Right cardiac atrium (tissue), 5 donors: Measurements from ENCODE around the gene PLEKHA4. TPM values are rescaled to one million over a fixed set of nuclear protein-coding genes. Genes with fewer than 3 reads are reported as not detected.

ENCODE experiments used
- ATAC-seq, 2 donors: fragments of 200-7000 bp; cut with Tn5 transposase; one replicate each; pipeline versions ENCODE4 v1.8.0 to v1.9.1; 2020; ENCODE audit warnings: moderate library complexity in 2 of 2, mild to moderate bottlenecking in 1 of 2
- DNase-seq, 3 donors: peaks; one replicate each; pipeline ENCODE4 v3.0.0-alpha.2; 2020
- H3K27ac ChIP-seq: one replicate; pipeline ENCODE4 v1.5.1; 2013; ENCODE audit warnings: mild to moderate bottlenecking, low read length, control low read depth, moderate library complexity
- H3K27me3 ChIP-seq: one replicate; pipeline ENCODE4 v1.6.1; 2013; ENCODE audit not compliant: control insufficient read depth, insufficient read depth
- H3K4me1 ChIP-seq: one replicate; pipeline ENCODE4 v1.6.1; 2013; ENCODE audit warnings: low read length; ENCODE audit not compliant: control insufficient read depth, insufficient read depth
- H3K4me3 ChIP-seq: one replicate; pipeline ENCODE4 v1.5.1; 2013; ENCODE audit warnings: low read length, control low read depth
- H3K9me3 ChIP-seq: one replicate; pipeline ENCODE4 v1.6.1; 2013; ENCODE audit warnings: low read length; ENCODE audit not compliant: control insufficient read depth
- WGBS: extraction: QIAGEN DNeasy Blood & Tissue Kit; methylation state at CpG from one replicate; pipeline ENCODE4 v1.1.7; 2013; 5-methylcytosine and 5-hydroxymethylcytosine counted together
- intact Hi-C, 4 donors: fragments of 100-400 bp; cut with DNase I; formaldehyde crosslinking; loops; one replicate each; pipeline versions ENCODE4 v1.11.0 to v1.14.0; 2022 to 2023
- polyA plus RNA-seq: library from polyadenylated mRNA; stranded (reverse); fragments of 200-250 nt; gene quantifications from one replicate; pipeline ENCODE4 v1.2.3, GENCODE V29; 2013
- total RNA-seq, 4 donors: library from RNA; stranded (reverse); fragmentation: NEBNext Ultra II Directional; extraction: Animal tissue kit (Norgen Biotek cat#: 25700); gene quantifications; one replicate each; pipeline ENCODE4 v1.2.1, GENCODE V29; 2021
- donor health status: healthy with polysubstance abuse.
- donor health status: DM: no; HTN: yes; CAD: no.
- donor health status: DM: no; HTN: no; CAD: no.
- donor health status: DM: no; HTN: yes; CAD: no; lungs with severe emphysema.
- donor health status: DM: yes; HTN: yes; CAD: no.

The PLEKHA4 gene
- total and polyA plus RNA-seq, 5 donors = 32.0 to 50.2 (median 38.2) TPM

DNA sequence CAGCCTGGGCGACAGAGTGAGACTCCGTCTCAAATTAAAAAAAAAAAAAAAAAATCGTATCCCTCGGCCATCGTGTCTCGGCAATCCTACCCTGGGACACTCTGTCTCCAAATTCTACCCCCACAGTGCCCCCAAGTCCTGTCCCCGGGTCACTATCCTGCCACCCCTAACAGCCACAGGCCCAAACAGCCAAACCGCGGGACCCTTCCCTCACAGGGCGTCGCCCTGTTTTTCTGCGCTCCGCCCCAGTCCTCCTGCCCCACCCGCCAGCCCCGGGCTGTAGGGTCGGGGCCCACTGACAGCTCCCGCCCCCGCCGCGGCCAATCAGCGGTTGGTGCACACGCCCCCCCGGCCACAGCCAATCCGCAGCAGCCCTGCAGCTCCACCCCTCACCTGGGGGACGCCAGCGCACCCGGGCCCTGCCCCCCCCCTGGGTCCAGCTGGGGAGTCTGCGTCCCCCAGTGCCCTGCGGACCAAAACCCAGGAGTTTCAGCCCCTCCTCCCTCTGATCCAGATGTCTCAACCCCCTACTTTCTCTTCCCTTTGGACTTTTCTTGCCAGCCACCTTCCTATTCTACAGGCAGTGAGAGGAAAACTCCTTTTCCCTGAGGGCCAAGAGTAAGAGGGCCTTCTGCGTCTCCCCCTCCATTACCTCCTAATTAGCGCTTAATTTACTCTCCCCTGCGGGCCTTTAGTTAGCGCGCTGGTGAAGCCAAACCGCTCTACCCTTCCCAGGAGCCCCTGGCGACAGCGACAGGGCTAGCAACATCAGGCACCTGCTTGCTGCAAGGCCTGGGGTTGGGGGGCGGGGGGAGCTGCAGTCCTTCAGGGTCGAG is 56.1 kb downstream of the PLEKHA4 start:
- Histone ChIP-seq H3K27me3 (no peaks in the 10 kb centered on the region), H3K4me3 (peak overlapping the region; percentile 38), H3K9me3 (no peaks in the 10 kb centered on the region), H3K27ac (peak overlapping the region; percentile 94), H3K4me1 (no peaks in the 10 kb centered on the region)
- intact Hi-C loops = no loop called here
- 10% methylated on average over 39 of the region's 39 CpGs for WGBS
- DNase-seq = peak; percentile 90 to 98 (median 97)
- ATAC-seq = peak; percentile 91 to 94

DNA sequence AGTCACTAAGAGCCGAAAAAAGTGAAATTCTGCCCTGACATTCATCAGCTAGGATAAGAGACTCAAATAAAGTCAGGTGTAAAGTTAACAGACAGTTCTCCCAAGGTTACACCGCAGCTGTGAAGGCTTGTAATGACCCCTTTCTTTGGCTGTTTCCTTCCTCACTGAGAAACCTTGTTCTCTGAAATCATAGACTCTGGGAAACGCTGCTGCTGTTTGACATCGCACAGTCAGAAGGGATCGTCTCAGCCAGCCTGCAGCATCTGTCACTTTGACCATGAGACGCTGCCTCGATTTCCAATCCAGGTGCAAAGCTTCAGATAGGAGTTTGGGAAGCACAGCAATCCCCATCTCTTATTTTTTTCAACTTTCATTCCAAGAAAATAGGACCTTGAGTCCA is 58.3 kb downstream of the PLEKHA4 start:
- 16% methylated on average over 7 of the region's 7 CpGs for WGBS
- Histone ChIP-seq H3K27me3 (no peaks in the 10 kb centered on the region), H3K9me3 (no peaks in the 10 kb centered on the region), H3K4me3 (peak overlapping the region; percentile 59), H3K4me1 (no peaks in the 10 kb centered on the region), H3K27ac (peak overlapping the region; percentile 25)
- intact Hi-C loops = no loop called here
- DNase-seq = no peak
- no peak for ATAC-seq

DNA sequence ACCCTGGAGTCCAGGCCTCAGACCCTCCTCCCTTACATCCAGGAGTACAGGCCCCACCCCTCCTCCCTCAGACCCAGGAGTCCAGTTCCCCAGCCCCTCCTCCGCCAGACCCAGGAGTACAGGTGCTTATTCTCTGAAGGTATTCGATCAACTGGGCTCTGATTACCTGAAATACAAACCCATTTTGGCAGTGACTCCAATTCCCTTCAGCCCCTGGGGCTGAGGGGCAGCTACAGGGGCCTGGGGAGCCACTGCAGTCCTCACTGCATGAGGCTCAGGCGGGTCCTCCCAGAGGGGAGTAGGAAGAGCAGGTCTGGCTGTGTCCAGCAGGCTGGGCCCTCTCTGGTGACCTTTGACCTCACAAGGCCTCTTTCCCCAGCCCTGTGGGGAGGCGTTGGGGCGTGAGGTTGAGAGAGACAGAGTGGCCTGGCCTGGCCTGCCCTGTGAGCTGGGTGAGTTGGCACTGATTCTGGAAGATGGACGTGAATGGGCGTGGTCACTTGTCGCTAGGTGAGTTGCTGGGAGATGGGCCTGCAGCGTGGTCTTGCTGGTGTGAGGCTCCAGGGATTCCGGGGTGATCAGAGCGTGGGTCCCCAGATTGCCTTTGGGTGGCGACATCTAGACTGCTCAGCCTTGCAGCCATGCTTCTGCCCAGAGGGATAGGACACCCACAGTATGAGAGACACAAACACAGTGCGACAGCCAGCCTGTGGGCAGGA is 60.7 kb downstream of the PLEKHA4 start:
- ATAC-seq = no peak
- 86% methylated on average over 13 of the region's 13 CpGs for WGBS
- no peak overlapping the region for H3K27ac ChIP-seq
- H3K4me3 ChIP-seq = no peak overlapping the region
- intact Hi-C loops = no loop called here
- H3K27me3 ChIP-seq = no peaks in the 10 kb centered on the region
- no peaks in the 10 kb centered on the region for H3K9me3 ChIP-seq
- no peak for DNase-seq
- H3K4me1 ChIP-seq = no peaks in the 10 kb centered on the region

DNA sequence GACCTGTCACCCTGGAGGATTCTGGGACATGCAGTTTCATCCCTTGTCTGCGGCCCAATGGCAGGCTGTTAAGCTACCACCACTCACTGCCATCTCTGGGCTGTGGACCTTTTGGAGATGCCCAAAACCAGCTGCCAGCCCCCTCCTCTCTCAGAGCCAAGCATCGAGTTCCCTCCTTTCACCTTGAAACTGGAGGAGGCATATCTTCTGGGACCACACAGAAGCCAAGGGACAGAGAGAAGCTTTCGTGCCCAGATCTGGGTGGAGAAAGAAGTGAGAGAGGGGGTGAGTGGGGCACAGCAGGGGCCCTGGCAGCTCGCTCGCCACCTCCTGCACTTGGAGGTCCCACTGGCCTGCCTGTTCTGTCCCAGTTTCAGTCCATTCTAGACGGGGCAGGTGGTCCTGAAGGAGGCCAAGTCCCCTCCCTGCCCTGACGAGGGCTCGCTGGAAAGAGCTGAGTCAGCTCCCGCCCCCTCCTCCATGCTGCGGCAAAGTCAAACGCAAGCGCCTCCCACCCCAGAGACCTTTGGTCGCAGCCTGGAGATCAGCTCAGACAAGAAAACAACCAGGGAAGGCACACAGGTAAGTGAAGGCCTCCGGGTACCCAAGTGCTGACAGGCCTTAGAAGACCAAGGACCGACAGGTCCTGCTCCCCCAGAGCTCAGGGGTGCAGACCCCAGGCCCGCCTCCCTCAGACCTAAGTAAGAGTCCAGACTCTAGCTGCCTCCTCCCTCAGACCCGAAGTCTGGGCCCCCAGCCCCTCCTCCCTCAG is 61.4 kb downstream of the PLEKHA4 start:
- H3K9me3 ChIP-seq = no peaks in the 10 kb centered on the region
- H3K27me3 ChIP-seq = no peaks in the 10 kb centered on the region
- 74% methylated on average over 17 of the region's 17 CpGs for WGBS
- H3K27ac ChIP-seq = no peak overlapping the region
- ATAC-seq = peak in 1 of 2 donors; percentile 23
- no peaks in the 10 kb centered on the region for H3K4me1 ChIP-seq
- intact Hi-C loops = no loop called here
- H3K4me3 ChIP-seq = no peak overlapping the region
- DNase-seq = no peak

DNA sequence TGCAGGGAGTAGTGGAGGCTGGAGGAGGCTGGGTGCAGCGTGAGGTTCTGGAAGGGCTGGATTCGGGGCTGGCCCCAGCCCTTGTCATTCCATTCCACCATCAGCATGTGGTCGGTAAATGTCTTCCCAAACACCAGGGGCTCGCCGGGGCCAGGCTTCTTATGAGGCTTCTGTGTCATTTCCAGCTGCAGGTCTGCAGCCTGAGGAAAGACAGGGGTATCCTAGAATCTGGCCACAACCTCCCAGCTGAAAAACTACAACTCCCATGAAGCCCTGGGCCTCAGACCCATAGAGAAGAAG is 61.9 kb downstream of the PLEKHA4 start:
- DNase-seq = no peak
- Histone ChIP-seq H3K27me3 (no peaks in the 10 kb centered on the region), H3K9me3 (no peaks in the 10 kb centered on the region), H3K27ac (no peak overlapping the region), H3K4me1 (no peaks in the 10 kb centered on the region), H3K4me3 (no peak overlapping the region)
- intact Hi-C loops = no loop called here
- WGBS = 78% methylated on average over 5 of the region's 5 CpGs
- peak in 1 of 2 donors; percentile 30 for ATAC-seq

DNA sequence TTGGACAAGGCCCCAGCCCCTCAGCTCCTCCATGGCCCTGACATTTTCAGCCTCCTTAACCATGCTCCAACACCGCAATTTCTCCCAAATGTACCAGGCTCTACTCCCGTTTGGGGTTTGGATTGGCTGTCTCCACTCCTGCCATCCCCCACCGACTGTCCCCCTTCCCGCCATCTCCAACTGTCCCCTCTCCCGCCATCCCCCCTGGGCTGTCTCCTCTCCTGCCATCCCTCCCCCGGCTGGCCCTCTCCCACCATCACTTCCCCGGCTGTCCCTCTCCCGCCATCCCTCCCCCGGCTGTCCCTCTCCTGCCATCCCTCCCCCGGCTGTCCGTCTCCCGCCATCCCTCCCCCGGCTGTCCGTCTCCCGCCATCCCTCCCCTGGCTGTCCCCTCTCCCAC is 63.0 kb downstream of the PLEKHA4 start:
- H3K27ac ChIP-seq = no peak overlapping the region
- H3K4me1 ChIP-seq = no peaks in the 10 kb centered on the region
- 87% methylated on average over 15 of the region's 15 CpGs for WGBS
- intact Hi-C loops = no loop called here
- H3K4me3 ChIP-seq = no peak overlapping the region
- ATAC-seq (no peak), DNase-seq (no peak)
- no peaks in the 10 kb centered on the region for H3K9me3 ChIP-seq
- H3K27me3 ChIP-seq = no peaks in the 10 kb centered on the region

DNA sequence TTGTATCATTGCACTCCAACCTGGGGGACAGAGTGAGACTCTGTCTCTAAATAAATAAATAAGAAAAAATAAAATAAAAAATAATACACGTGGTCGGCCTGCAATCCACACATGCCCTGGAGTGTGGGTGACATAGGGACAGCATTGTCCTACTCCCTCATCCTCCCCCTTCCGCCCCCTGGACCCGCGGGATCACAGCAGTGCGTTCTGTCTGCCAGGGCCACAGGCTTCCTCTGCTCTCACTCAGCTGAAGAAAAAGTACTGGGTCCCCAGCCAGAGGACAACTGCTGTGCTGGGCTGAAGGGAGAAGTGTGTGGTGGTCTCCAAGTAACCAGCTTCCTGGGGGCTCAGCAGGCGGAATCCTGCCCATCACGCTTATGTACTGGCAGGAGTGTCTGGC is 63.9 kb downstream of the PLEKHA4 start:
- intact Hi-C loops = no loop called here
- no peaks in the 10 kb centered on the region for H3K27me3 ChIP-seq
- no peak overlapping the region for H3K27ac ChIP-seq
- H3K4me1 ChIP-seq = no peaks in the 10 kb centered on the region
- no peaks in the 10 kb centered on the region for H3K9me3 ChIP-seq
- no peak overlapping the region for H3K4me3 ChIP-seq
- ATAC-seq = no peak
- 77% methylated on average over 8 of the region's 8 CpGs for WGBS
- DNase-seq = no peak

DNA sequence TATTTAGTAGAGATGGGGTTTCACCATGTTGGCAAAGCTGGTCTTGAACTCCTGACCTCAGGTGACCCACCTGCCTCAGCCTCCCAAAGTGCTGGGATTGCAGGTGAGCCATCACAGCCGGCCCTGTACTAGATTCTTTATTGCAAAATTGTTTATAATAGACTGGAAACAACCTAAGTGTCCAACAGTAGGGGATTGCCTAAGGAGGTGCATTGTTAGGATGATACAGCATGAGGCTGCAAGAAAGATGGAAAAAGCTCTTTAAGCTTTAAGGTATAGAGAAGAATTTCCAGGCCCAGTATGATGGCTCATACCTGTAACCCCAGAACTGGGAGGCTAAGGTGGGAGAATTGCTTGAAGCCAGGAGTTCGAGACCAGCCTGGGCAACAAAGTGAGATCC is 65.8 kb downstream of the PLEKHA4 start:
- Histone ChIP-seq H3K27ac (no peak overlapping the region), H3K9me3 (no peaks in the 10 kb centered on the region), H3K27me3 (no peaks in the 10 kb centered on the region), H3K4me3 (no peak overlapping the region), H3K4me1 (no peaks in the 10 kb centered on the region)
- DNase-seq = no peak
- 95% methylated on average over 2 of the region's 2 CpGs for WGBS
- no peak for ATAC-seq
- intact Hi-C loops = no loop called here

DNA sequence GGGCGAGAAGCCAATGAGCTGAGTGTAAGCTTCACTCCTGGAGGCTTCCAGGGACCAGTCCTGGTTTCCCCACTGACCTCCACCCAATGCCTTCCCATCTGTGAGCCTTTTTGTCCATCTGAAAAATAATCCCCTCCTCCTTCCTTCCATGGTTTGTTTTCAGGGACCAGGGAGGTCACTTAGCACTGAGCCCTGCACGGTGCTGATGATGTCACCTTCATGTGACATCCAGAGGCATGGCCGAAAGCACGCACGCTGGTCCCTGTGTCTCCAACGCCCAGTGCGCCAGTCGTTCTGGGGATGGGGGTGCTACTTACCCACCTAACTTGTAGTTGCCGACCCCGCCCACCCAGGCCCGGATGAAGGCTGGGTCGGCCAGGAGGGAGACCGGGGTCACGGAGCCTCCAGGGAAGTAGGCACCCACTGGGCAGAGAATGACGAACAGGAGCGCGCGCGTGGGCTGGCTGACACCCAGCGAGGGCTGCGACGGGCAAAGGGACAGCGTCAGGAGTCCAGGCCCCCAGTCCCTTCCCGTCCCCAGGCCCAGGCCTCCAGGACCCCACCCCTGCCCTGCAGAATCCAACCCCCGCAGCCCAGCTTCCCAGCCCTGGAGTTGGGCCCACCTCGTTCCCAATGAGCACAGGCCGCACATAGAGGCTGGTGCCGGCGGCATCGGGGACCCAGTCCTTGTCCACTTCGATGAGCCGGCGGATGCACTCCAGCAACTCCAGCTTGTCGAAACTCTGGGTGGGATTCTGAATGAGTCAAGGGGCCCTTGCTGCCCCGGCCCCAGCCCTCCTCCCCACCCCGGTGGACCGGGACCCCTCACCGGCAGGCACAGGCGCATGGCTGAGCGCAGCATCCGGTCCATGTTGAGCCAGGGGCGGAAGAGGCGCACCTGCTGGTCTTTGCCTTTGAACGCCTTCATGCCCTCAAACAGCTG is 68.8 kb downstream of the PLEKHA4 start:
- intact Hi-C loops = loop anchor here in 3 of 4 donors (5.0 to 10.0 kb wide), 2 partner anchors 38 to 175 kb away; partner anchors contain the start of gene HSD17B14 (in 2 of the 3)
- no peak overlapping the region for H3K27ac ChIP-seq

DNA sequence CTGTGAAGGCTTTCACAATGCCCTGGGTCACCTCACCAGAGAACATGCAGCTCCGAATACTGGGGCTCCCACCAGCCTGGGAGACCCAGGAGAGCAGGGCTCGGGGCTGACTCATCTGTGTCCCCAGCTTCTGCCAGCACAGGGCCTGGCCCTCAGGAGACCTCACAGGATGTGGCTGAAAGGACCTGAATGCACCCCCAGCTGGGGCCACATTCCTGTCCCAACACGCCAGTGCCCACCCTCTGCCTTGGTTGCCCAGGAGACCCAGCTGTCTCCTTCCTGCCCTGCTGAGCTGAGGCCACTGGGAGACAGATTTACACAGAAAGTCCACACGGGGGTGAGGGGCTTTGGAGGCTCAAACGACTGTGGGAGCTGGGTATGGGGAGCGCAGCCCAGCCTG is 69.5 kb downstream of the PLEKHA4 start:
- H3K4me1 ChIP-seq = no peaks in the 10 kb centered on the region
- H3K27me3 ChIP-seq = no peaks in the 10 kb centered on the region
- no peak overlapping the region for H3K27ac ChIP-seq
- H3K4me3 ChIP-seq = no peak overlapping the region
- DNase-seq (peak in 1 of 3 donors; percentile 27), ATAC-seq (no peak)
- intact Hi-C loops = loop anchor here in 3 of 4 donors (5.0 to 10.0 kb wide), 2 partner anchors 38 to 176 kb away; partner anchors contain the start of gene HSD17B14 (in 2 of the 3)
- H3K9me3 ChIP-seq = no peaks in the 10 kb centered on the region
- 59% methylated on average over 6 of the region's 6 CpGs for WGBS

More for the DNA sequence above, 68.8 kb downstream of the PLEKHA4 start:
- Histone ChIP-seq H3K27me3 (no peaks in the 10 kb centered on the region), H3K9me3 (no peaks in the 10 kb centered on the region), H3K4me3 (no peak overlapping the region), H3K4me1 (no peaks in the 10 kb centered on the region)
- WGBS = 92% methylated on average over 44 of the region's 44 CpGs
- ATAC-seq = no peak
- no peak for DNase-seq
